GM19395 (cell line): Measurements from ENCODE around the gene LTF.
"Not testable (repeated sequence)": the region's sequence is repeated elsewhere in the genome, so short reads cannot be mapped to it uniquely, and the experiment has no call there.

Source experiments
- ATAC-seq: cut with Tn5 transposase; IDR thresholded peaks from one replicate; pipeline ENCODE4 v1.9.1; 2021; ENCODE audit warnings: mild to moderate bottlenecking, moderate library complexity; ENCODE audit not compliant: unreplicated experiment

Gene LTF

GRCh38 chr3:46464326-46465195 is at the start of gene LTF:
LTF (minus strand) TSS chr3:46464905; CDS start chr3:46464867, 38 bp downstream.
- no peak for ATAC-seq

GRCh38 chr3:46512191-46512749 is 47.6 kb upstream of the LTF start:
- no peak for ATAC-seq

DNA sequence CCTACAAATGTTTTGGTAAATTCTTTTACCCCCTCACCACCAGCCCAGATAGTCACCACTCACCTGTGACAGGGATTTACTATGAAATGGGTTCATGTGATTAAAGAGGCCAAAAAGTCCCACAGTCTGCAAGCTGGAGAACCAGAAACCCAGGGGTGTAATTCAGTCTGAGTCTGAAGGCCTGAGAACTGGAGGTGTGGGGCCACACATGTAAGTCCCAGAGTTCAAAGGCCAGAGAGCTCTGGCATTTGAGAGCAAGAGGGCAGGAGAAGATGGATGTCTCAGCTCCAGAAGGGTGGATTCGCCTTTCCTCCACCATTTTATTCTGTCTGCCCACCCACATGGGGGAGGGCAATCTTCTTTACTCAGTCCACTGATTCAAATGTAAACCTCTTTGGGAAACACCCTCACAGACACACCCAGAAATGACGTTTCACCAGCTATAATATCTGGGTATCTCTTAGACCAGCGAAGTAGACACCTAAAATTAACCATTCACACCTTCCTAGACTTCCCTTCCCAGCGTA is 45.0 kb upstream of the LTF start:
- ATAC-seq = no peak

- ATAC-seq = no peak
These were observed 44.3 kb upstream of the LTF start for GRCh38 chr3:46508850-46509591.

DNA sequence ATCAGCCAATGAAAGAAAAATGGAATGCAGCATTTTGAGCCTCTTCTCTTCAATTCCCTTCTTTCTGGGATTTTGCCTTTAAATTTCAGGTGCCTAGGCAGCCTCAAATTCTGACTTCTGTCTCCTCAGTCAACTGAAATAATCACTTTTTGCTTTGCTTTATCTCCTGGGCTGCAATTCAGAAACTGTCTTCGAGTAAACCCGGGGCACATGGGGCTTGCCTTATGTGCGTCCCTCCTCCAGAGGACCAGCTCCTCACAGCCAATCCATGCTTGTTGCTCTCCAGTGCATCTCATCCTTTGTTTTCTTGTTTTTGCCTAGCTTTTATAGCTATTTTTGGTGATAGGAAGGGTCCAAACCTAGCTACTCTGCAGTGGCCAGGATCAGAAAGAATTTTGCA is 41.8 kb upstream of the LTF start:
- no peak for ATAC-seq

DNA sequence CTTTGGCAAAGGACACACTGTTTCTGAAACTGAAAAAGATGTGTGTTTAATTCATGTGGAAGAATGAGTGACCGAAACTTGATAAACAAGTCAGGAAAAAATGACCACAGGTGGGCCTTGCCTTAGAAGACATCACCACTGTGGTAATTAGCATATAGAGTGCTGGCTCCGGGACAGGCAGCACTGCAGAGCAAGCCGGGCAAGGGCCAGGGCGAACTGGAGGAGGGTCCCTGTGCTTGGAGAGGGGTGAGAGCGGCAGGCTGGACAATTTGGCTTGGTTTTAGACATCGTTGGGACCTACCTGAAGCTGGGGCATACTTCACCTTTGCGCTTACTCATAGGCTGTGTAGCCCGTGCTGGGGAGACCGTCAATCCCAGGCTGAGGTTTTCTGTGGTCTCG is 41.2 kb upstream of the LTF start:
- no peak for ATAC-seq

GRCh38 chr3:46504789-46505188 is 40.1 kb upstream of the LTF start:
- ATAC-seq = no peak

DNA sequence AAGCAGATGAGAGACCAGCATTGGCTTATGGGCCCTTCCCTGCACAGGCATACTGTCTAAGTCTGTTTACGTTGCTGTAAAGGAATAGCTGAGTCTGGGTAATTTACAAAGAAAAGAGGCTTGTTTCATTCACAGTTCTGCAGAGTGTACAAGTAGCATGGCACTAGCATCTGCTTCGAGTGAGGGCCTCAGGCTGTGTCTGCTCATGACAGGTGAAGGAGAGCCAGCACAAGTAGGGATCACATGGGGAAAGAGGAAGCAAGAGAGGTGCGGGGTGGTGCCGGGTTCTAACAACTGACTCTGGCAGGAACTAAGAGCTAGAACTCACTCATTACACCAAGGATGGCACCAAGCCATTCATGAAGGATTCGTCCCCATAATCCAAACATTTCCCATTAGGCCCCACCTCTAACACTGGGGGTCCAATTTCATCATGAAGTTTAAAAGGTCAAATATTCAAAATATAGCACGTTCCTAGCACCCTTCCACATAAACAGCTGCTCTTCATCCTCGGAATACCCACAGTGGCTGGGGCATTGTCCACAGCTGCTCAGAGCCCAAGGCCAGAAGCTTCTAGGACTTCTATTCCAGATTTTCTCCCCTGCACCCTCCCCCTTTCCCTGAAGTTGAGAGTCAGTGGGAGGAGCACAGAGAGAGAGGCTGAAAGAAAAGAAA is 38.6 kb upstream of the LTF start:
- ATAC-seq = no peak

DNA sequence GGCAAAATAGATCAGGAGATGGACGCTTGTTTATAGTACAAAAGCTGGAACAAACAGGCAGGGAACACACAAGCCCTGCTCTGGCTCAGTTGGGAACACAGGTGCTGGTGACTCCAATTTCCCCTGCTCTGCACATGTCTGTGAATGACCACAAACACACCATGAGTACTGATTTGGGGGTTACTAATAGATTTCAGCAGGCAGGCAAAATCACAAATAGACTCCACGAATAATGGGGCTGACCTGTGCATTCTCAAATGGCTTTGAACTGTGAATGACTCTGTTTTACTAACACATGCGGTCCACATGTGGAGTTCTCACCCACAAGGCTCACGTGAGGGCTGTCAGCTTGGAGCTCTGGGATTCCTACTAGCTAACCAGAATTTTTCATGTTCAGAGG is 37.0 kb upstream of the LTF start:
- no peak for ATAC-seq

- no peak for ATAC-seq
These were observed 36.2 kb upstream of the LTF start for GRCh38 chr3:46500656-46501635.

DNA sequence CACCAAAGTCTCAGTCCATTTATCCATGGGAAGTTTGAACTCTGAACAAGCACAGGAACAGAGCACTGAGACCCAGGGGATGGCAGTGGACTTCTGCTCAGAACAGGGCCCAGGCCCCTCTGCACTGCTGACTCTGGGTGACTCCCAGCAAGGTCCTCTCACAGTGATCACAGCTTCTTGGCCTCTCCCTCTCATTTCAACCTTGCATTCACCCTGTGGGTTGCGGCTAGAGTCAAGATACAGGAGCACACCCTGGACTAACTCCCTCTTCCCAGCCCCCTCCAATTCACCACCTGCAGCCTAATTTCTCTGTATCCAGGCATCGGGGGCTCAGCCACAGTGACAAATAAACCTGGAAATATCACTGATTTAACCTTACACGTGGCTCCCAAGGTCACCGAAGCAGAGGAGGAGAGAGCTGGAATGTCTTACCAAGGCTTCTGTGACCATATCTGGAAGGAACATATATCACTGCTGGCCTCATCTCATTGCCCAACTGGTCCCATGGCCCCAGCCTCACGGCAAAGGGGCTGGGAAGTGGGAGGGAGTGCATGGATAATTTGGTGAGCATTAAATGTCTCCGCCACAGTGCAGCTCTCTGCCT is 34.3 kb upstream of the LTF start:
- ATAC-seq = no peak

DNA sequence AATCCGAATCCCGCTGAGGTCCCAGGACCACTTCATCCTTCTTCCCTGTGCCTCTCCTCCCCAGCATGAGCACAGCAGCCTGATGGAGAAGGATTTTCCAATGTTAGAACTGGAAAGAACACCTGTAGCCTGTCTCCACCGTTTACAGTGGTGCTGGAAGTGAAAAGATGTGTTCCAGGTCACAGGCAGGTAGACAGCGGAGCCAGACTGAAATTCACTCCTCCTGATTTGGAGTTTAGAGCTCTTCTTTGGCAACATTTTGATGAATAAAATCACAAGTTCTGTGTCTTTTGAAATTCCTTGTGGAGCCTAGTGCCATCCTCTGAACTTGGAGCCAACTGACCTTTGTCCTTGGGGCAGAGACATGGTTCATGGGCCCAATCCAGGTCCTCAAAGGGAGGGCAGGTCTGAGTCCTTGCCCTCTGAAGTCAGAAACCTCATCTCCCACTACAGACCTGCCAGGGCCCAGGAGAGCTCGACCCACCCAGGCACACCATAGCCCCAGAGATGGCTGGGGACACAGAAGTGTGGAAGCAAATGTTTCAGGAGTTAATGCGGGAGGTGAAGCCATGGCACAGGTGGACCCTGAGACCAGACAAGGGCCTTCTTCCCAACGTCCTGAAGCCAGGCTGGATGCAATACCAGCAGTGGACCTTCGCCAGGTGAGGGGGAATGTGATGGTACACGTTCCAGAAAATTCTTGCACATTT is 33.0 kb upstream of the LTF start, which contains the start of gene RTP3:
RTP3 (plus strand) TSS at position 421 of the 710 bp plus-strand sequence; CDS start at position 508, 87 bp downstream.
- no peak for ATAC-seq

DNA sequence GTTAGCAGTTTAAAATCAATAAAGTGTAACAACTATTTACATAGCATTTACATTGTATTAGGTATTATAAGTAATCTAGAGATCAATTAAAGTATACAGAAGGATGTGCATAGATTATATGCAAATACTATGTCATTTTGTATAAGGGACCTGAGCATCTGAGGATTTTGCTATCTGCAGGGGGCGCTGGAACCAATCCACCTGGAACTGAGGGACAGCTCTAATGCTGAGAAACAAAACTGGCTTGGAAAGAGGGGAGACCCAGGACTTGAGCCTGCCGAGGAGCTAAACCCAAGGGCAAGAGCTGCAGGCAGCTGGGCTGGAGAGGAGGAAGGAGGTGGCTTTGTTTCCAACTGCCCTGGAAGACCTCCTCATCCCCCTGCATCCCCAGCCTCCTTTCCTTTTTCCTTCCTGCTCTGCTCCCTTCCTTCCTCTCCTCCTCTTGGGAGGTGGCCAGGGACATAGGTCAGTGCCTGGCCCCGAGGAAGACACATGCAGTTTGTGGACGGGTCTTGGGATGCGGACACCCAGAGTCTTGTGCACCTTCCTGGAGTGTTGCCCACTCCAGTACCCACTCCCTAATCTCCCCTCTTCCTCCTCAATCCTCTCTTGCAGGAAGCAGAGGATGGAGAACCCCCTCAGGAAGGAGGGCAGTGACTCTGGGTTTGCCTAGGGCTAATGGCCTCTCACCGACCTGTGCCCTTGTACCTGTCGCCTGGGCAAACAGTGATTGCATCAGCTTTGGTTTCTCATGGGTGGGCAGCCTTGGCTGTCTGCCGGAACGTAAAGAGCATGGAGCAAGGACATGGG is 32.2 kb upstream of the LTF start:
- ATAC-seq = no peak

DNA sequence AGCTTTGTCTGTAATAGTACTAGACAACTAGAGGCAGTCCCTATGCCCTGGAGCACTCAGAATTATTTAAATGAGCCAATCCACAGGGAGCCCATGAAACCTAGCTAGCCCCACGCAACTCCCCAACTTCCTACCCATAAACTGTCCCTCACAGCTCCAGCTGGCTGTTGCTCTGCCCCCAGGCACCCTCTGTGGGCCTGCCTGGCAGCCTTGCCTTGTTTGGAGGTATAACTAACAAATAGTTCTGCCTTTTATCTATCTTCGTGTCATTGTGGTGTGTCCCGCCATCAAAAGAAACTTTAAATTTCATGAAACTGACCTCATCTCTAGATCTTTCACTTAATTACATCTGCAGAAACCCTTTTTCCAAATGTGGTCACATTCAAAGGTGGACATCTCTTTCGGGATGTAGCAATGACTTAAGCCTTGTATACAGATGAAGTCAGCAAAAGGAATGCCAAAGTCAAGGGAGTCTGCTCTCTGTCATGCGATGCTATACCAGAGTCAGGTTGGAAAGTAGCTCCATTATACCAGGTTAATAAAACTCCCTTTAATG is 31.3 kb upstream of the LTF start:
- no peak for ATAC-seq

DNA sequence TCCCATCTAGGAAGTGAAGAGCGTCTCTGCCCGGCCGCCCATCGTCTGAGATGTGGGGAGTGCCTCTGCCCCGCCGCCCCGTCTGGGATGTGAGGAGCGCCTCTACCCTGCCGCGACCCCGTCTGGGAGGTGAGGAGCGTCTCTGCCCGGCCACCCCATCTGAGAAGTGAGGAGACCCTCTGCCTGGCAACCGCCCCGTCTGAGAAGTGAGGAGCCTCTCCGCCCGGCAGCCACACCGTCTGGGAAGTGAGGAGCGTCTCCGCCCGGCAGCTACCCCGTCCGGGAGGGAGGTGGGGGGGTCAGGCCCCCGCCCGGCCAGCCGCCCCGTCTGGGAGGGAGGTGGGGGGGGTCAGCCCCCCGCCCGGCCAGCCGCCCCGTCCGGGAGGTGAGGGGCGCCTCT is 29.8 kb upstream of the LTF start:
- ATAC-seq = not testable (repeated sequence)

DNA sequence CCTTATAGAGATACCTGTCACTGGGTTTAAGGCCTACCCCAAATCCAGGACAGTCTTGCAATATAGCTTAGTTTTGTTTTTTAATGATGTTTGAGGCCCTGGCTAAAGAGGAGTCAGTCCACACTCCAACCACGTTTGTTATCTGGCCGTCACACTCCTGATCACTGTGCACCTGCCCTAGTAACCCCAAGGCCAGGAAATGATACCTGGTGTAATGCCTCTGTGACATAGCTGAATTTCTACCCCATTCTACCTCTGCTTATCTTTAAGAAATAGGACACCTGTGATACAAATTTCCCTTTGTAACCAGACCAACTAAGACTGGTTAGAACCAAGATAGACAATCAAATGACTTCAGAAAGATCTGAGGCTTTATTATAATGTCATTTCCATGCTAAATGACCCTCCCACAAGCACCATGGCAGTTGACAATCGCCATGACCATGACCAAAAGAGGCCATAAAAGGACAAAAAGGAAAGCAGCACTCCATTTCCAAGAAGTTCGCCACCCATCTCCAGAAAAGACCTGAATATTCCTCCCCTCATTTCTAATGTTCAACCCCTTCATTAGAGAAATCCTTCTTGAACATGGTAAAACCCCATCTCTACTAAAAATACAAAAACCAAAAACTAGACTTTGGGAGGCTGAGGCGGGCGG is 28.3 kb upstream of the LTF start:
- ATAC-seq = no peak
